Esophagus squamous epithelium (tissue), 4 donors: Measurements from ENCODE around the gene LRRC71.

Experiments used
- CTCF ChIP-seq, 6 experiments: fragments of 450-650 bp in 4 of 6; fragments of 200-600 bp in 2 of 6; sonication (generic) in 2 of 6; IDR thresholded peaks; one replicate each; pipeline ENCODE4 v1.5.1; 2016 to 2019; ENCODE audit warnings: antibody characterized with exemption in 6 of 6, mild to moderate bottlenecking in 4 of 6, moderate library complexity in 4 of 6
- POLR2A ChIP-seq, 4 donors: fragments of 450-650 bp; IDR thresholded peaks; one replicate each; pipeline ENCODE4 v1.6.1; 2017; ENCODE audit warnings: antibody characterized with exemption in 4 of 4, mild to moderate bottlenecking in 4 of 4, moderate library complexity in 3 of 4

DNA sequence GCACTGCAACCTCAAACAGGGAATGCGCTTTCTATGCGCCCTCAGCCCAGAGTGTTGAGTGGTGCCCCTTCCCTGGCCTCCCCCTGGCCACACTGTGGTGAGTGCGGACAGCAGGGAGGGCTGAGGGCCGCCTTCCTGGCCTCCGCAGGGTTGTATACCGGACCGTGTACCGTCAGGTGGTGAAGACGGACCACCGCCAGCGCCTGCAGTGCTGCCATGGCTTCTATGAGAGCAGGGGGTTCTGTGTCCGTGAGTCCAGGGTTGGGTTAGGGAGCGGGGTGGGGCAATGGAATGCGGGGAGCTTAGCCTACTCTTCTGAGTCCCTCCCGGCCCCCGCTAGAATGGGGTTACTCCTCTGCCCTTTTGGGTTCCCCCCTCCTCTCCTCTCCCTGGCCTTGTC lies 15.3 kb upstream of the LRRC71 start:
- TF ChIP-seq POLR2A (IDR thresholded peaks at IDR 0.05) (no peak), CTCF (IDR thresholded peaks at IDR 0.05) (no peak)
